HG02870 (cell line): ENCODE data around the gene GLIS1.

ENCODE experiments used
- ATAC-seq: cut with Tn5 transposase; IDR thresholded peaks from one replicate; pipeline ENCODE4 v1.9.1; 2021; ENCODE audit warnings: mild to moderate bottlenecking, moderate library complexity; ENCODE audit not compliant: unreplicated experiment

The GLIS1 gene

DNA sequence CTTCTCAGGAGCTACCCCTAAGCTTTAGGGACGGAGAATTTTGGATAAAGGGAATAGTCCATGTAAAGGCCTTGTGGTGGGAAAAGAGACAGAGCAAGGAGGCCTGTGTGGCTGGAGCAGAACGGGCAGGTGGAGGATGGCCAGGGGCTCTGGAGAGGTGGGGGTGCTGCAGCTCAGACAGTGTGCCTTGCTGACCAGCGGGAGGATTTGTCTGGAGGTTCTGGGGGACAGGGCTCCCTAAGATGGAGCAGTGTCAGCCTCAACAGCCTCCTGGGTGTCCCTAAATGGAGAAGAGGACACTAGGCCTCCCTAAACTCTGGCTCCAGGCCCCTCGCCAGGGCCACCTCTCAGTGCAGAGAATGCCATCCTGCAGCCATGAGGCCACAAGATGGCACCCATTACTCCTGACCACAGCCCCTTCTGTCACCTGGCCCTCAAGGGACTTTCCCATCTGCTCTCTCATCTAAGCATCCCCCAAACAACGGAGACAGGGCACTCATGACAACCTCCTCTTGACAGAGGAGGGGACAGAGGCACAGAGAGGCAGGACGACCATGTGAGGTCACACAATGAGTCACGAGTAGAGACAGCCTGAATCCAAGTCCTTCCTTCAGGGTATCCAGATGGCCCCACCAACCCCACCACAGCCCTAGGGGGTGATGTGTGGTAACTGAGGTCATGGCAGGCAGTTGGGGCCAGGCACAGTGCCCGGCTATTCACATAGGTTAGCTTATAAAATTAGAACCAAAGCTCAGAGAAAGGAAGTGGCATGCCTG is 185.0 kb downstream of the GLIS1 start:
- ATAC-seq: no peak

DNA sequence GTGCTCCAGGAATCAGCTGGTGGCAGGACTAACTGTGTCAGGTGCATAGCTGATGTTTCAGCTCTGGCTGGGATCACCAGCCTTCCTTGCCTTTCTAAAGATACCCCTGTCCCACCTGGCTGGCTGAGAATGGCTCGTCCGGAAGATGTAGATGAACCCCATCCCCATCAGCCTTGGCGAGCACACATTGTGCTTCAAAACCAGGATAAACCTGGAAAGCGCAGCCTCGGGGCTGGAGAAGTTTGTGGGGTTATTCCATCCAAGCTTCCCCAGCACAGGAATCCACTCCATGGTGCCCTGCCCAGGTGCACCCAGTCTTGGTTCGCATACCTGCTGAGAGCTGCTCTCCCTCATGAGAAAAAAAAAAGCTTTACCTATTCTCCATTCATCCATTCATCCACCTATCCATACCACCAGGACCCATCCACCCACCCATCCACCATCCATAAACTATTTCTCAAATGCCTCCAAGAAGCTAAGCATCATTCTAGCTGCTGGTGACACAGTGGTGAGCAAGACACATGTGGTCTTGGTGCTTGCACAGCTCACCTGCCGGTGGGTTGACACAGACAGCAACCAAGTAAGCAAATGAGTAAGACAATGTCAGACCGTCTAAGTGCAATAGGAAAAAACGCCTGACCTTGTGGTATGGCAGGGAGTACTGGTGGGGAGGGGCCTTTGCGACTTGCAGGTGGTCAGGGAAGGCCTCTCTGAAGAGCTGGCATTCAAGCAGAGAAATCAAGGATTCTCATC is 185.8 kb downstream of the GLIS1 start:
- no peak for ATAC-seq

- no peak for ATAC-seq
Measured at GRCh38 chr1:53552146-53552861, 186.7 kb downstream of the GLIS1 start.

GRCh38 chr1:53551428-53551995 is 187.5 kb downstream of the GLIS1 start:
- ATAC-seq: no peak

GRCh38 chr1:53550201-53550741 is 188.7 kb downstream of the GLIS1 start:
- ATAC-seq: no peak

DNA sequence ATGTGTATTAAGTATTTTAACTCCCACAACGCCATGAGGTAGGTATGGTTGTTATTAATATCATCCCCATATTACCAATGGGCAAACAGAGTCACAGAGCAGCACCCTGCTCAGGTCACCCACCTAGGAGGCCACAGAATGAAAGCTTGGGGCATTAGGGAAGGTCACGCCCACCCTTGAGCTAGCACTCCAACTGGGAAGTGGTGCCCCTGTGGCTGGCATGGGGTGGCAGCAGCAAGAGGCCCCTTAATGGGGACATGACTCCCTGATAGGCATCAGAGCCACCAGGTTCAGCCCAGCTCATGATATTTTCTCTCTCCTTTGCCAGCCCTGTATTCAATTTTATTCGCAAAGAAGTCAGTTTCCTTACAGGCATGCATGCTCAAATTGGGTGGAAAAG is 189.2 kb downstream of the GLIS1 start:
- no peak for ATAC-seq

DNA sequence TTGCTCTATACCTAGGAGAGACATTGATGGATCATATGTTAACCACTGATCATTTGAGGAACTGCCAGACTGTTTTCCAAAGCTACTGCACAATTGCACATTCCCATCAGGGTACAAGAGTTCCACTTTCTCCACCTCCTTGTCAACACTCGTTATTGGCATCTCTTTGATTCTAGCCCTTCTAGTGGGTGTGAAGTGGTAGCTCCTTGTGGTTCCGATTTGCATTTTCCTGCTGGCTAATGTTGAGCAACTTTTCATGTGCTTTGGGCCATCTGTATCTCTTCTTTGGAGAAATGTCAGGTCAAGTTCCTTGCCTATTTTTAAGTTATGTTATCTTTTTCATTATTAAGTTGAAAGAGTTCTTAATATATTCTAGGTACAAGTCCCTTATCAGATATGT is 189.7 kb downstream of the GLIS1 start:
- ATAC-seq: no peak

DNA sequence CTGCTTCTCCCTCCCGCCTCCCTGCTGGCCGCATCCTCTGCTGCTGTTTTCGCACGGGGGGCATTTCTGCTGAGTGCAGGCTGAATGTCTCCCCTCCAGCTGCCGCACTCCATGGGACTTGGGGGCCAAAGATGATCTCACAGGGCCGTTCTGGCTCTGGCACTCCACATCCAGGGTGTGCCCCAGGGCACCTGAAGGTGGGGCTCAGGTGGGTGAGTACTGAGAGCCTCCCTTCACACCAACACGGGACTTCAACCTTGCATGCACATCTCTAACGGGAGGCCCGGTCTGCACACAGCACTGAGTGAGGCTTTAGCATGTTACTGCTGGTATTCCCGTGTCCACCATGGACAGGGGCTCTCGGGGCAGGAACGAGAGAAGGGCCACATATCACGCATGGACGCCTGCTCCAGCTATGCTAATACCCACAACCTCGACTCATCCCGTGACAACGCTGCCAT is 190.9 kb downstream of the GLIS1 start:
- no peak for ATAC-seq

DNA sequence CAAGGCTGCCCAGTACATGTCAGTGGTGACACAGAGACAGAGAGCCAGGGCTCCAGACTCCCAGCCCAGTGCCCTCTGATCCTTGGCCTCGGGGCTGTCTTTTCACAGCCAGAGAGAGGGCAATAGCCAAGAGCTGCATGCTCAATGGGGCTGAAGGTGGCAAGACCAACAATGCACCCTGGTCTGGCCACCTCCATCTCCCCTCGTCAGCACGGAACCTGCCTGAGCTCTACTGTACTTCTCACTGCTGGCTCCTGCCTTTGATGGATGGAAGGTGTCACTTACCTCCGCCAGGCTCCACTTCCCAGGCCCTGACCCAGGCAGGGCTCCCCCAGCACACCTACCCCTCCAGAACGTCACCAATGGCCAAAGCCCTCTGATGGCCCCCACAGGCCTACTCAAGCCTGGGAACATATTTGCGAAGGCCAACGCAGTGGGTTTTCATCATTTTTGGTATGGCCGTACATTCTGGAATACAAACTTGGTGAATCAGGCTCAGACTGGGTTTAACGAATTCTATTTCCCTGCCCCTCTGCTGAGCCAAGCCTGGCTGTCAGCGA is 191.7 kb downstream of the GLIS1 start:
- ATAC-seq: no peak

DNA sequence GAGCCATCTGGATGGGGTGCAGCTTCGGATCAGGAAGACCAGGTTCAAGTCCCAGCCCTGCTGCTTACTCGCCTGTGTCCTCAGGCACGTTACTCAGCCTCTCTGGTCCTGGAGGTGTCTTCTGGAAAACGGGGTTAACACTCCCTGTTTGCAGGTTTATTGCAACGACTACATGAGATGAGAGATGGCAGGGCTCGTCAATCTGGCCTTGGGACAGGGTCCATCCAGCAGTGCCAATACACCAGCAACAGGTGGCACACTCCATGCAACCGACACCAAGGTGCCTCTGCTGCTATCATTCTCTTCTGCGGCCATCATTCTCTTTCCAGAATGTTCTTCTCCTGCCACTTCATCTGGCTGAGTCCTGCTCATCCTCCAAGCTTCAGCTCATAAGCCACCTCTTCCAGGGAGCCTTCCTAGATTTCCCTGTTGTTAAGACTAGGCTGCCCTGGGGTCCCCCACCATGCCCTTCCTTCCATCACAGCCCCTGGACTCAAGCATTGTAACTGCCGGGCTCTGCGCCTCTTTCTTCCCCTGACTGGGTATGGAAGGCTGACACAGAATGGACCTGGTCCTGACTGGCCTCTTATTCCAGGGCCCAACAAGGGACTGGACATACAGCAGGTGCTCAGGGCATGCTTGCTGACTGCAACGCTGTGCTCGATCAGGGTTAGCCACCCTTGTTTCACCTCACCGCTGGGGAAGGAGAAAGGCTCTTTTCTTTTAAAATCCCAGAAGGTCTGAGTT is 192.4 kb downstream of the GLIS1 start:
- no peak for ATAC-seq

DNA sequence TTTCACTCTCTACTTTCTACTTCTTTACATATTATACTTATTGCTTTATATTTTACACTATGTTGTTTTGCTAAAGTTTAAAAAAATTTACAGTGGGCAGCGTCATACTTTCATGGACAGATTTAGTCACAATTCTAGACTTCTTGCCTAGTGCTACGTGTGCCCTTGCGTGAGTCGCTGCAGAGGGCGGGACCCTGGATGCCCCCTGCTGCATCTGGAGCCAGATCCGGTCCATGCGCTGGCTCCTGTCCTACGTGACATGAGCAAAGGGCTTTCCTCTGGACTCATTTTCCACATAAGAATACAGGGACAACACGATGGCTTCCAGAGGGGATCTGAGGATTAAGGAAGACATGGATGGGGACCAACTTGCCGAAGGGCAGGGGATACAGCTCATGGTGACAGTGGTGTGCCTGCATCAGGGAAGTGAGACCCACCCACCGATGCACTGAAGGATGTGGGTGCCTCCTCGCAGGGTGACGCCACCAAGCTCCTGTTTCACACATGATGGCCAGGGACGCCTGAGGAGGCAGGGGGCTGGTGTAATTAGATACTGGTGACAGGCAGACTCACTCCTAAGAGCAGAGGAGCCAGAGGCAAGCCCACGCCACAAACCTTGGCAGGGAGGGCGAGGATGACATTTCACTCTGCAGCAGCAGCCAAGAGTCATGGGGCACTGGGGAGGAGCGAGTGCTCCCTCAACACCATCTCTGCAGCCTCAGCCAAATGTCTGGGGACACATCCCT is 193.1 kb downstream of the GLIS1 start:
- no peak for ATAC-seq

GRCh38 chr1:53544728-53545515 is 194.0 kb downstream of the GLIS1 start:
- ATAC-seq: no peak

DNA sequence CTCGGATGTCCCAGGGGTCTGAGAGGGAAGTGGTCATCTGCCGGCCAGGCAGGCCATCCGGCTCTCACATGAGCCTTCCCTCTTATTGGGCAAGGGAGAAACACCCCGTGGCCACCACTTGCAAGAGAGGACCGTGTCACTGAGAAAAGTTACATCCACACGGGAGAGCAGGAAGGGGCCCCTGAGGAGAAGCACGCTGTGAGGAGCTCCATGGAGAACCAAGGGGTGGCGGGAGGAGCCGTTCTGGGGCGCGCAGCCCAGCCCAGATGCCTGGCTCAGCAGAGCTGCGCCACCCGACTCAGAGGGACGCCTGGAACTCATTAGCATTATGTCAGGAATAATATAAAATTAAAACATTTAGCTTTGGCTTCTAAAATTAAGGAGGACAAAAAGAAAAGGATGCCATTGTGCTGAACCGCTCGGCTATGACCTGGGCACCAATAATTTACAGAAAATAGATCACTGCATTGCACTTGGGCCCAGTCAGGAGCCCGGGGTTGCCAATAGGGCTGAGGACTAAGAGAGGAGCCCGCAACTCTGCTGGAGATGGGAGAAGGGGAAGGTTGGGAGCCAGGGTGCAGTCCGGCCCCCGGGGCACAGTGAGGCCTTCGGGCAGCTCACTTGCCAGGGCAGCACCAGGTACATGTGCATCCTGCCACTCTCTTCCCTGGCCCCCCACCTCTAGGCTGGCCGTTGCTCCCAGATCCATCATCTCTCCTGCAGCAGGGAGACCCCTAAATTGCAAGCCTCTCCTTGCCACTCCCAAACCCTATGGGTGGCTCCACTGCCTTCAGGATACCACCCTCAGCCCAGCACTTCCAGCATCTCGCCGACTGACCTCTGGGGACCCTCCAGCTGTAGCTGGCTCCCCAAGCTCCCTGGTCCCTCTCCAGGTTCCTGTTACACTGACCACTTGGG is 194.9 kb downstream of the GLIS1 start:
- ATAC-seq: no peak

DNA sequence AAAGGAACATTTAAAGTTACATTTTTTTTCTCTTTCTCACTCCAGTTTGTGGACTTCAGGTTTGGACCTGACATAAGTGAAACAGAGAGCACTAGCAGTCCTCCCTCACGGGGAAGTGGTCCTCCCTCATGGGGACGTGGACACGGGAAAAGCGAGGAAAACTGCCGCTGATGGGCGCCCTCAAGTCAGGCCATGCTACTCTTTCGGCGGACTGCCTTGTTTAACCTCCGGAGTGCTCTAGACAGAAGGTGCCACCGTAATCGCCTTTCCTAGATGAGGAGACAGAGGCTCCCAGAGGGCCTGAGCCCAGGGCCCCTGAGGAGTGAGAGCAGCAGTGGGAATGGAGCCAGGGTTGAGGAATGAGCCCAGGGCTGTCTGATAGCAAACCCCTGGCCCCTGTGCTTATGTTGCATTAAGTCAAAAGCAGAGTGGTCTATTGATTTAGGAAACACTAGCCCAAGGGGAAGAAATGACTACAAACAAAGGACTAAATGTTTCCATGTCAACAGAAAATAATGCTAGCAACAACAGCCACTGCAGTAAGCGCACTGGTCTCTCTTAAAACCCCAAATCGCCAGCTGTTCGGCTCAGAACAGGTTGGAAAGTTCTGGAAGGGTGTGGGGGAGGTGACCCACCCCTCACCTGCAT is 195.7 kb downstream of the GLIS1 start:
- no peak for ATAC-seq

DNA sequence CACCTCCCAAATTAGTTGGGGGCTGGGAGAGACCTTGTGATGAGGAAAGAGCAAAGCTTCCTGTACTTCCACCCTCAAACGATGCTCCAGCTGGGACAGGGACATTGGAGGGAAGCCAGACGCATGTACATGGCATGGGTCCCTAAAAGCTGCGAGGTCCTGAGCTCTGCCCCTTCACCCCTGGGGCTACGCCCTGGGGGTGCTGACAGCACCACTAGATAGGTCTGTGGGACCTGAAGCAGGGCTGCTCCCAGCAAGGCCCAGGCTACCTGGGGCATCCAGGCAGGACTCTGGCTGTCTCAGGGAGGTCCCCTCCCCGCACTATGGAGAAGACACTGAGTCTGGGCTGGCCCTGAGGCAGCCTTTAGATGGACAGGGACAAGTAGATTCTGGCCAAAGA is 196.4 kb downstream of the GLIS1 start:
- no peak for ATAC-seq

- ATAC-seq: no peak
Measured at GRCh38 chr1:53541761-53542550, 197.0 kb downstream of the GLIS1 start.
